Mucosa of gallbladder (tissue), 1 donor: Measurements from ENCODE around the gene ZNF318. TPM values are rescaled to one million over a fixed set of nuclear protein-coding genes. Genes with fewer than 3 reads are reported as not detected.
"Not testable (repeated sequence)": the region's sequence is repeated elsewhere in the genome, so short reads cannot be mapped to it uniquely, and the experiment has no call there.

Experiments used
- DNase-seq: peaks from one replicate; pipeline ENCODE4 v3.0.0-alpha.2; 2020; ENCODE audit warnings: low spot score
- total RNA-seq: library from RNA; stranded (reverse); gene quantifications from one replicate; pipeline ENCODE4 v1.2.1, GENCODE V29; 2021
- donor health status: DM: no; HTN: no; CAD: no.

The ZNF318 gene
- total RNA-seq, 1 donor from 2014 or later, result 20.9 TPM

- no peak for DNase-seq
Observed at GRCh38 chr6:43389730-43390295, 20.4 kb upstream of the ZNF318 start.

DNA sequence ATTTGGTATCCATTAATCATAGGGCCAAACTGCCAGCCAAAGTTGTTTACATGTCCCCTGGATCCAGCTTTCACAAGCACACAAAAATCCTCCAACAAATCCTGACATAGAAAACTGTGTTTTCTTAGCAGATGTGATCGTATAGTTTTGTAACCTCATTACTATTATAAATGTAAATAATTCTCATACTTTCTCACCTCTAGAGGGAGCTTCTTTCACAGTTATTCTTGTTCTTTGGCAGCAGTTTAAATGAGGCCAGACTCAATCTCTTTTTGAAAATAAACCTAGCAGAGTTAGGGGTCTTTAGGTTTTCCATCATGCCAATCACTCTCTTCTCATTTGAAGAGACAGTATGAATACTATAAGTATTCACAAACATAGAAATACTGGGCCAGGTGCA, 17.0 kb upstream of the ZNF318 start:
- no peak for DNase-seq

DNA sequence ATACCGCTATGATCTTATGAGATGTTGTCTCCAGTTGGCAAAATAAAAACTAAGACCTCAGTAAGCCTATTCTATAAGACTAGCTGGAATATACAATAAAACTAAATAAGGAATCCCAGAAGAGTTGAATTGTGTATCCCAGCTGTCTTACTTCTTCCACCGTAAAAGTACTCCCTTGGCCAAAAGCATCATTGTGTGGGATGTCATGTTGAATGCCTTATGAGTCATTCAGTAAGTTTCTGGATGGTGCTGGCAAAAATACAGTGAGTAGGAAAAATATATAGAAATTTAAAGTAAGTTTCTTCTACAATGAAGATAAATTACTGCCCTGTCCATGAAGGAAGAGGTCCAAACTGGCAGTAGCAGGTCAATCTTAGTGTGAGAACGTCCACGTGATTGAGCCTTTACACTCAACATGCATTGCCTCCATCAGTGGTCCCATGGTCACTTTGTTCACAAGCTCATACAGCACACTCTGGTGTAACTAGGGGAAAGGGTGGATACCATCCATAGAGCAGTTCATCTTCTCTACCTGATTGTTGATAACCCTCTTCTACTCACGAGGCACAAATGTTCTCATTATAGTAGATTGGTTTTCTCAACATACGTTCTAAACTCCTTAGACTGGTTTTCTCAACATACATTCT, 13.7 kb upstream of the ZNF318 start:
- DNase-seq, result no peak

DNA sequence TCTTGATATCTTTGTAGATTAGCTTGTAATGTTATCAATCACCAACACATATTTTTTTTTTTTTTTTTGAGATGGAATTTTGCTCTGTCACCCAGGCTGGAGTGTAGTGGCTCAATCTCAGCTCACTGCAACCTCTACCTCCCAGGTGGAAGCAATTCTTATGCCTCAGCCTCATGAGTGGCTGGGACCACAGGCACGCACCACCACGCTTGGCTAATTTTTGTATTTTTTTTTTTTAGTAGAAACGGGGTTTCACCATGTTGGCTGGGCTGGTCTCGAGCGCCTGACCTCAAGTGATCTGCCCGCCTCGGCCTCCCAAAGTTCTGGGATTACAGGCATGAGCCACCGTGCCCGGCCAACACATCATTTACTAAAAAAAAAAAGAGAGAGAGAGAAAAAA, 11.4 kb upstream of the ZNF318 start:
- not testable (repeated sequence) for DNase-seq

DNA sequence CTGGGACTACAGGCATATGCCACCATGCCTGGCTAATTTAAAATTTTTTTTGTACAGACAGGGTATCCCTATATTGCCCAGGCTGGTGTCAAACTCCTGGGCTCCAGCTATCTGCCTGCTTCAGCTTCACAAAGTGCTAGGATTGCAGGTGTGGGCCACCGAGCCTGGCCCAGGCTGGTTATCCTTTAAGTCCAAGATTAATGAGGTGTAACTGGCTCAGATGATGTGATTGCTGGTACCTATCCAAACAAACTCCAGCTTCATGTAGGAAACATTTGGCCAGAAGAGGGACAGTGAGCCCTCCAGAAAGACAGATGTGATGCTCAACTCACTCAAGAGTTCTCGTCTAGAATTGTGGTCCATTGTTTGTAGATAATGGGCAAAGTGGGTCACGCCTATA, 9.2 kb upstream of the ZNF318 start:
- no peak for DNase-seq

- no peak for DNase-seq
Observed at GRCh38 chr6:43377710-43378229, 8.3 kb upstream of the ZNF318 start.

DNA sequence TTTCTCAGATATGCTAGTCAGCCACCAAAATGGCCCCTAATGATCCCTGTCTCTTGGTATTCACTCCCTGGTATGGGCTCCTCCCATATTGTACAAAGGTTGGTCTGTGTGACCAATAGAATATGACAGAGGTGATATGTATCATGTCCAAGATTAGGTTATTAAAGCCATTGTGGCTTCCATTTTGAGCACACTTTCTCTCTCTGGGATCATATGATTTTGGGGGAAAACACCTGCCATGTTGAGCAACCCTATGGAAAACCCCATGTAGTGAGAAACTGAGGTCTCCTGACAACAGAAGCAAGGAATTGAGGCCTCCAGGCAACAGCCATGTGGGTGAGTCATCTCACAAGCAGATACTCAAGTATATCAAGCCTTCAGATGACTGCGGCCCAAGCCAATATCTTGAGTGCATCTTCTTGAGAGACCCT, 7.1 kb upstream of the ZNF318 start:
- DNase-seq, result no peak

DNA sequence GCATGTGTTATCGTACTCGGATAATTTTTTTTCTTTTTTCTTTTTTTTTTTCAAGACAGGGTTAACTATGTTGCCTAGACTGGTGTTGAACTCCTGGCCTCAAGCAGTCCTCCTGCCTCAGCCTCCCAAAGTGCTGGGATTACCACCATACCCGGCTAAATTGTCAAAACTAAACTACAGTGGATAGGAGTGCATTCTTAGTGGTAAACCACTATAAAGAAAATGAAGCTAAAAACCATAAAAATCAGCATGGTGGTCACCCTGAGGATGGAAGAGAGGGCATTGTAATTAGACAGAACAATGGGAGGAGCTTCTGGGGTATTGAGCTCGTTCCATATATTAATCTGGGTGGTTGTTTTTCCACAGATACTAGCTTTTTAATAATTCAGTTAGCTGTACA, 6.2 kb upstream of the ZNF318 start:
- DNase-seq, result no peak

GRCh38 chr6:43373252-43373875, 3.9 kb upstream of the ZNF318 start:
- DNase-seq, result no peak

DNA sequence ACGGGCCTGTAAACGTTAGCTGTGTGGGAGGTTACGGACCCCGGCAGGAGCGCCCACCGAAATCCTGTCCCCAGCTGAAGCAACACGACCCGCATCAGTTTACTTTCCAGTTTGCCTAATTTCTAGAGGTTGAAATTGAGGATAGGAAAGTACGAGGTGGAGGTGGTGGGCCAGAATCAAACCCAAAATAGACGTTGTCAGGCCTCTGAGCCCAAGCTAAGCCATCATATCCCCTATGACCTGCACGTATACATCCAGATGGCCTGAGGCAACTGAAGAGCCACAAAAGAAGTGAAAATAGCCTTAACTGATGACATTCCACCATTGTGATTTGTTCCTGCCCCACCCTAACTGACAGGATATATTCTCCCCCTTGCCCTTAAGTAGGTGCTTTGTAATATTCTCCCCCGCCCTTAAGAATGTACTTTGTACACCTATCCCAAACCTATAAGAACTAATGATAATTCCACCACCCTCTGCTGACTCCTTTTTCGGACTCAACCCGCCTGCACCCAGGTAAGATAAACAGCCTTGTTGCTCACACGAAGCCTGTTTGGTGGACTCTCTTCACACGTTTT, 645 bp upstream of the ZNF318 start:
- not testable (repeated sequence) for DNase-seq

- peak; percentile 27 for DNase-seq
Observed at GRCh38 chr6:43368259-43369160, 937 bp downstream of the ZNF318 start.

- no peak for DNase-seq
Observed at GRCh38 chr6:43367245-43367984, 2.0 kb downstream of the ZNF318 start.

DNA sequence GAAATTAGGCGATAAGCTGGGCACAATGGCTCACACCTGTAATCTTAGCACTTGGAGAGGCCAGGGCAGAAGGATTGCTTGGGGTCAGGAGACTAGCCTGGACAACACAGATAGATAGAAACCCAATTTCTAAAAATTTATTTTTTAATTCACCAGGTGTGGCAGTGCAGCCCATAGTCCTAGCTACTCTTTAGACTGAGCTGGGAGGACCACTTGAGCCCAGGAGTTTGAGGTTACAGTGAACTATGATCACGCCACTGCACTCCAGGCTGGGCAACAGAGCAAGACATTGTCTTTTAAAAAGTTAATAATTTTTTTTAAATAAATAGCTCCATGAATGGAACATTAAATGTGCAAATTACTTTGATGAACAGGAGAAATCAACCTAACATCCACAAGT, 8.2 kb downstream of the ZNF318 start:
- no peak for DNase-seq

DNA sequence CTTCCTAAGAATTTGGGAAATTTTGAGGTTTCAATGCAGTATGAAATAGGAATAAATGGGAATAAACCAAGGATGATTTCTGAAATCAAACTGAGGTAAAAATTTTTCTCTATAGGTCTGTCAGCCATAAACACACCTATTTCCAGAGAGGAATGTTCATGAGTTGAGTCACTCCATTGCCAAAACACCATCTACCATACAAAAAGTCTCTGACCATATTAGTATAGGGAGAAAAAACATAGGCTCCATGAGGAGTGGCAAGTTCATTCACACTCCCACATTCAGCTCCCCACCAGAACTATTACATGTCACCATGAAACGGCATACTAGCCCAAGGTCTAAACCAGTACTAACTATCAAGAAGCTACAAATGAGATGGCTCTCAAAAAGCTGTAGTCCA, 9.6 kb downstream of the ZNF318 start:
- no peak for DNase-seq

DNA sequence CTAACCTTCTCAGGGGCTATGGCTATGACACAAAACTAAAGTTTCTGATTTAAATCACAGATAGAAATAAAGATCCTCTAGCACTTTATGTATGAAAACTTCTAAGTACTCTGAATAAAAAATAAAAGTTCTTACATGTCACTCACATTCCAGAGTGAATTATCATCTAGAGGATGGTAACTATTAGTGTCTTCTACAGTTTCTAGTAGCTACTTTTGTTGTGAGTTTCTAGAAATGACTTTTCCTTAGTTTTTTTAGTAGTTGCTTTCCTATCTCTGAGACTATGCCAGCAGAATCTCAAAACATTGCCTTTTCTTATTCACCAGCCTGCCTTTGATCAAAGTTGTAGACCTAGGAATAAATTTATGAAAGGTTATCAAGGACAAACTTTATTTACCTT, 10.1 kb downstream of the ZNF318 start:
- no peak for DNase-seq

GRCh38 chr6:43355862-43356590, 13.4 kb downstream of the ZNF318 start:
- DNase-seq, result no peak

DNA sequence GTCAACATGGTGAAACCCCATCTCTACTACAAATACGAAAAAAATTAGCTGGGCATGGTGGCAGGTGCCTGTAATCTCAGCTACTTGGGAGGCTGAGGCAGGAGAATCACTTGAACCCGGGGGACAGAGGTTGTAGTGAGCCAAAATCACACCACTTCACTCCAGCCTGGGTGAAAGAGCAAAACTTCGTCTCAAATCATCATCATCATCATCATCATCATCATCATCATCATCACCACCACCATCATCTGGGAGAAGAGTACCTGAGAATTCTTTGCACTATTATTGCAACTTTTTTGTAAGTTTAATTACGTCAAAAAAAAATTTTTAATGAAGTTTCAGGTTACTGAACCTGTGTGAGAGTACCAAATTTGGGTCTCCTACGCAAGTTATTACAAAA, 17.5 kb downstream of the ZNF318 start:
- DNase-seq, result not testable (repeated sequence)

GRCh38 chr6:43347444-43347843, 22.0 kb downstream of the ZNF318 start:
- DNase-seq, result no peak

GRCh38 chr6:43347021-43347420, 22.4 kb downstream of the ZNF318 start:
- no peak for DNase-seq

- not testable (repeated sequence) for DNase-seq
Observed at GRCh38 chr6:43346243-43346642, 23.2 kb downstream of the ZNF318 start.
